ENCODE measurements around the gene ALDH1B1. TPM values are rescaled to one million over a fixed set of nuclear protein-coding genes. Genes with fewer than 3 reads are reported as not detected.
A peak's percentile ranks its signal among the peaks of the same experiment; 100 is the strongest.

The ALDH1B1 gene
- total RNA-seq, 1 experiment from 2014 or later: 23.9 TPM

- DNase-seq (ENCODE audit: low read depth): no peak
These were observed 47.4 kb downstream of the ALDH1B1 start for GRCh38 chr9:38439916-38440301.

- DNase-seq (ENCODE audit: low read depth): no peak
These were observed 48.0 kb downstream of the ALDH1B1 start for GRCh38 chr9:38440516-38440915.

- no peak for DNase-seq (ENCODE audit: low read depth)
These were observed 49.0 kb downstream of the ALDH1B1 start for GRCh38 chr9:38441347-38442085.

GRCh38 chr9:38442473-38443096 lies 50.1 kb downstream of the ALDH1B1 start:
- DNase-seq (ENCODE audit: low read depth): no peak

GRCh38 chr9:38443181-38443580 lies 50.7 kb downstream of the ALDH1B1 start:
- DNase-seq (ENCODE audit: low read depth): peak; percentile 56

- peak; percentile 17 for DNase-seq (ENCODE audit: low read depth)
These were observed 51.1 kb downstream of the ALDH1B1 start for GRCh38 chr9:38443597-38443996.

GRCh38 chr9:38445154-38446043 lies 52.9 kb downstream of the ALDH1B1 start:
- no peak for DNase-seq (ENCODE audit: low read depth)

- DNase-seq (ENCODE audit: low read depth): no peak
These were observed 55.2 kb downstream of the ALDH1B1 start for GRCh38 chr9:38447703-38448102.

Other genes with a start within 250 kb of the ALDH1B1 start
- gene IGFBPL1, start 31.8 kb downstream of the ALDH1B1 start, total RNA-seq (2014; rRNA removed; shearing (Covaris generic)): 28.8 and 29.9 TPM in 2 replicates
- 1.1 and 1.5 TPM in 2 replicates for gene ANKRD18A, start 227.9 kb downstream of the ALDH1B1 start, total RNA-seq (2014; rRNA removed; shearing (Covaris generic))

Data from Daoy (cell line).